ENCODE measurements around the gene GPR55.

DNA sequence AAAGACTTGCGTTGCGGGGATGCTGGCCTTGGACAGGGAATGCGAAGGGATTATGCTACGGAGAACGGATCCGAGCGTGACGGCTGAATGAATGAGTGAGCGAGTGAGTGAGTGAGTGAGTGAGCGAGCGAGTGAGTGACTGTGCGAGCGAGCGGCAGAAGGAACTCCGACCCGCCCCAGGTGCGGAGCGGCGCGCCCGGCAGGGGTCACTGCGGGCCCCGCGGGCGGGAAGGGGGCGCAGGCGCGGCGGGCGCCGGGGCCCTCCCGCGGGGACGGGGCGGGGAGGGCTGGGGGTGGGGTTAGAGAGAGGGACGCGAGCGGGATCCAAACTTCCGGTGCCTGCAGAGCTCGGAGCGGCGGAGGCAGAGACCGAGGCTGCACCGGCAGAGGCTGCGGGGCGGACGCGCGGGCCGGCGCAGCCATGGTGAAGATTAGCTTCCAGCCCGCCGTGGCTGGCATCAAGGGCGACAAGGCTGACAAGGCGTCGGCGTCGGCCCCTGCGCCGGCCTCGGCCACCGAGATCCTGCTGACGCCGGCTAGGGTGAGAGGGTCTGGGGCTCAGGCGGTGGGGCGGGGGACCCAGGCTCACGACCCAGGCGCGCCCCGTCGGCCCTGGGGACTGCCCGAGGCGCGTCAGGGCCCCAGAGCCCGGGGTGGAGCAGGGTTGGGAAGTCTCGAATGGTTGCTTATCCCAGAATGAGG is 60.3 kb downstream of the GPR55 start, which contains the start of gene ITM2C:
- no peak for TF ChIP-seq POLR2A (IDR thresholded peaks at IDR 0.05)
- TF ChIP-seq, protein P1, sequence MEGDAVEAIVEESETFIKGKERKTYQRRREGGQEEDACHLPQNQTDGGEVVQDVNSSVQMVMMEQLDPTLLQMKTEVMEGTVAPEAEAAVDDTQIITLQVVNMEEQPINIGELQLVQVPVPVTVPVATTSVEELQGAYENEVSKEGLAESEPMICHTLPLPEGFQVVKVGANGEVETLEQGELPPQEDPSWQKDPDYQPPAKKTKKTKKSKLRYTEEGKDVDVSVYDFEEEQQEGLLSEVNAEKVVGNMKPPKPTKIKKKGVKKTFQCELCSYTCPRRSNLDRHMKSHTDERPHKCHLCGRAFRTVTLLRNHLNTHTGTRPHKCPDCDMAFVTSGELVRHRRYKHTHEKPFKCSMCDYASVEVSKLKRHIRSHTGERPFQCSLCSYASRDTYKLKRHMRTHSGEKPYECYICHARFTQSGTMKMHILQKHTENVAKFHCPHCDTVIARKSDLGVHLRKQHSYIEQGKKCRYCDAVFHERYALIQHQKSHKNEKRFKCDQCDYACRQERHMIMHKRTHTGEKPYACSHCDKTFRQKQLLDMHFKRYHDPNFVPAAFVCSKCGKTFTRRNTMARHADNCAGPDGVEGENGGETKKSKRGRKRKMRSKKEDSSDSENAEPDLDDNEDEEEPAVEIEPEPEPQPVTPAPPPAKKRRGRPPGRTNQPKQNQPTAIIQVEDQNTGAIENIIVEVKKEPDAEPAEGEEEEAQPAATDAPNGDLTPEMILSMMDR (IDR thresholded peaks at IDR 0.05): peak in 1 of 3 experiments; percentile 21
